HuH-7 (cell line): ENCODE data around the gene FGGY.

Experiments
- DNase-seq: peaks from one replicate; pipeline ENCODE4 v3.0.0; 2011; ENCODE audit warnings: low spot score

FGGY gene

GRCh38 chr1:59315529-59316463 lies 18.9 kb downstream of the FGGY start:
- no peak for DNase-seq

DNA sequence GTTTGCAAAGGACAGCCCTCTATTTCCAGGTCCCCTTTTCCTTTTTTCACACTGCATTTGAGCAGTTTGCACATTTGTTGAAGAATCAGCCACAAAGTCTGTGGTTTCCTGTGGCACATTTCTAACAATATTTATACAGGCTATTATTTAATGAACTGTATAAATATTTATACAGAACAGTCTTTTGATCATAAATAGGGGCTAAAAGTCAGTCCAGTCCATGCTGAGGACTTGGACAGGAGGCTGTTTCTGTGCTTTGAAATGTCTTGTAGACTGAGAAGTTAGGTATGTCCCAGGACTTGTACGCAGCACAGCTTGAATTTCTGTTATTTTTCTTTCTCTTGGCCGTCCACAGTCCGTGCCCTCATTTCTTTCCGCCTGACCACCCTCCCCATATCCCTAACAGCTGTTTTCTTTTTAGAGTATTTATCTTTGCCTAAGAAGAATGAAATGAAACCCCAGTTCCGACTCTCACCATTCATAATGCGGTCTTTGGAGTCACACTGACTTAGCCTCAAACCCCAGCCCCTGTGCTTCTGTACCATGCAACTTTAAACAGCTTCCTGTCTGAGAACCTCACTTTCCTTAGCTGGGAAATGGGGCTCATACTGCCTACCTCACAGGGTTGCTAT lies 19.7 kb downstream of the FGGY start:
- no peak for DNase-seq

- no peak for DNase-seq
These were observed 20.4 kb downstream of the FGGY start for GRCh38 chr1:59317343-59317742.

DNA sequence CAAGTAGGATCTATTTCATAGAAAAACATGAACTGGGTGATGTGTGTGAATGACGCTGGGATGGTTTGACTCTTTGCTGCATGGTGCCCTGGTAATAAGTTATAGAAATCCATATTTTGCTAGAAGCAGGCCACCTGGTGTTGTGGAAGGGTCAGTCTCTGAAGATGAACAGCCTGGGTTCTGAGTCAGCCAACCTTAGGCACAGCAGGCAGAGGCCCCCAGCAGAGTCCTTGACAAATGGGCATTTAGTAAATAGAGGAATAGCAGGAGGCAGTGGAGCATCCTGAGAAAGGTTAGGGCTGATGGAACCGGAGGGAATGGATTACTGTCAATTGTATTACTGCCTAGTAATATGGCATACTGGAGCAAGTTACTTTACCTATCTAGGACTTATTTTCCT lies 20.9 kb downstream of the FGGY start:
- no peak for DNase-seq

- no peak for DNase-seq
These were observed 21.5 kb downstream of the FGGY start for GRCh38 chr1:59318271-59318860.

DNA sequence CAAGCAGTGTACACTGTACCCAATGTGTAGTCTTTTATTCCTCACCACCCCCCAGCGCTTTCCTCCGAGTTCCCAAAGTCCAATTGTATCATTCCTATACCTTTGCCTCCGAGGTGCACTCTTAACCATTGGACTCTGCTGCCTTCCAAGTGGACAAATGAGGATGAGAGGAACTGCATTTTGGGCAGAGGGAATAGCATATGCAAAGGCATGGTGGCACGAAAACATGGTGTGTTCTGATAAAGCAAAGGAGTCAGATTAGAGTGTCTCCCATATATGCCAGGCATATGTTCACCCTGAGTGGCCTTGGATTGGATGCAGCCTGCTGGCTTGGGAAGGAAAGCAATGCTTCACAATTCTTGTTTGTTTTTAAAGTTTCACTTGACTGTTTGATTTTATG lies 25.5 kb downstream of the FGGY start:
- DNase-seq = no peak

DNA sequence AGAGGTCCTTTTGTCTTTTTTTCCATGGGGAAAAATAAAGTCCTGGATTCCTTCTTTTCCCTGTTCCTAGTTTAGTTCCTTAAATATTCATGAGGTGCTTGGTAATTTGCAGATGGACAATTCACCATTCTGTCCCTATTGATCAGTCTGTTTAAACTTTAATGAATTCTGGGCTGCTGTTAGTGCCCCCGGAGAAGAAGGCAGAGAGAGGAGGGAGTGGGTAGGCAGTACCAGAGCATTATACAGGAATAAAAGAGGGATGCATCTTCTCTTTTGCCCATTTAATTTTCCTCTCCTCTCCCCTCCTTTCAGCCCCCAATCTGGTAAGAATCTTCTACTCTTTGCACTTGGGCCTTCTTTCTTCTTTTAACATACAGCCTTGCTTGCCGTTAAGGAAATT lies 25.9 kb downstream of the FGGY start:
- no peak for DNase-seq

- no peak for DNase-seq
These were observed 27.0 kb downstream of the FGGY start for GRCh38 chr1:59323879-59324278.

- no peak for DNase-seq
These were observed 31.5 kb downstream of the FGGY start for GRCh38 chr1:59328353-59328752.

GRCh38 chr1:59329412-59330053 lies 32.6 kb downstream of the FGGY start:
- no peak for DNase-seq

DNA sequence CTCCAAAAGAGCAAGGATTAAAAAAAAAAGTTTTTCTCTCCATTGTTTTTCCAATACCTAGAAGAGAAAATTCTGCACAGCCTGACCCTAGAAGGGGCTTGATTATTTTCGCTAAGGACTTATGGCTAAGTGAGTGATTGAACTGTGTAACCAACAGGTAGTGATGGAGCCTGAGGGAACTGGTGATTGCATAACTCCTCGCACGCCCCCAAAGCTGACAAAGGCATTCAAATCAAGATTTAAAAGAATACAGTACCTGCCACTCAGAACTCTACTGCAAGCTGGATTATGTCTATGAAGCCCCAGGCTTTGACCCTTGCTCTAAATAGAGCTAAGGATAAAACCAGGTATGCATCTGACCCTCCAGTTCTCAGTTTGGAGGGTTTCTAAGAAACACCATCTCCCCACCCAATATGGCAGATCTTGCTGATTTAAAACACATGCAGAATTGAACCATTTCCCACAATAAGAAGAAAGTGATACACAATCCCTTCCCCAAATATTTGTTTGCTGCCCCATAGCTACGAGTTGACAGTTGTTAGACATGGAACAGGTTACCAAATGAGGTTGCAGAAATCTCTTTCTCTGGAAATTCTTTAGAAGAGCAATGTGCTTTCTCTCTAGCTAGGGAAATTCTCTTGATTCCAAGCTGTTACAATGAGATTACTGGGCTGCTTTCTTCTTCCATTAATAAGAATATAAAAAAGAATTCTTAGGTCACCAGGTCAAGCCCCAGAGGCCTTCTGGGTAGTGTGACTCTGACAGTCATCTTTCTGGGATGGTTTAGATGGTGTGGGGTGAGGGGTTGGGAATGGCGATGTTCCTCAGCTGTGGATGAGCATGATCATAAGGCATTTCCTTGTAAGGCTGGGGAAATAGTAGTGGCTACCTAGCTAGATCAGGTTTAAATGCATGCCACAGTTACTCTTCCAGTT lies 35.1 kb downstream of the FGGY start:
- DNase-seq = no peak

DNA sequence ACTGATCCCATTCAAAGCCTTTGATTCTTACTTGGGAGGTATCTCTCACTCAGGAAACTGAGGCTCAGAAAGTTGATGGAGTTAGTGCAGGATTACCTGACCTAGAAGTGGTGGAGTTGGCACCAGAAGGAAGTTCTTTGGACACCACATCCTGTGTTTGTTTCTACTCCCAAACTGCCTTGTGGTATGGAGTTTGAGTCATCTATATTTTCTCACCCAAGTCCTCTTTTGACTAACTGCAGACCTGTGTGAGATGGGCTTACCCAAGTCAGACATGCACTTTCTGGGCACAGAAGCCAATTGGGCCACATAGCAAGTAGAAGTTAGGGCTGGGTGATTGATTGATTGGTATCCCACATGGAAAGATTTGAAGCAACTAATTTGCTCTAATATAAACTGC lies 36.1 kb downstream of the FGGY start:
- DNase-seq = no peak

- DNase-seq = no peak
These were observed 36.9 kb downstream of the FGGY start for GRCh38 chr1:59333626-59334277.

- no peak for DNase-seq
These were observed 43.8 kb downstream of the FGGY start for GRCh38 chr1:59340411-59341307.

GRCh38 chr1:59342801-59343575 lies 46.1 kb downstream of the FGGY start:
- DNase-seq = no peak

DNA sequence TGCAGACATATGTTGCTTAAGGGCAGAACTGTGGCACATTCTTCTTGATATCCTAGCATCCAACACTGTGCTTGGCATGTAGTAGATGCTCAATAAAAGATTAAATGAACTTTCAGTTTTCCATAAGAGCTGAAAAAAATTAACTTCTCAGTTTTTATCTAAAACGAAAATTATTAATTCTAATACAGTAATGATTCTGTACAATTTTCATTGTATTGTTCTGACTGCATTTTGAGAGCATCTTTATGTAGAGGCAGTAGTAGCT lies 46.6 kb downstream of the FGGY start:
- no peak for DNase-seq

DNA sequence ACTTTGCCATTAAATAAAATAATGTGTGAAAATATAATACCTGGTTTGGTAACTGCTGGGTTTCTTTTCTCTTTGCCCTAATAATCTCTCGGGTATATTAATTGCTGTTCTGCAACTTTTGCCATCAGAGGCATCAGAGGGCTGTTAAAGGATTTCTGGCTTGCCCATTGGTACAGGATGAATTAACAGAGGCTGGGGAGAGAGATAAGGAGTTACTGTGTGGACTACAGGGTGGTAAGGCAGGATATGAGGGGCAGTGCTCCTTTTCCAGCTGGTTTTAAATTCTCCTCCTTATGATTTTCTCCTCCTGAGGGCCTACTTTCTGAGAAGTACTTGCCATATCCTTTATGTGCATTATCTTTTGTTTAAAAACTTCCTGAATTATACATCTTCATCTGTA lies 48.3 kb downstream of the FGGY start:
- DNase-seq = no peak

DNA sequence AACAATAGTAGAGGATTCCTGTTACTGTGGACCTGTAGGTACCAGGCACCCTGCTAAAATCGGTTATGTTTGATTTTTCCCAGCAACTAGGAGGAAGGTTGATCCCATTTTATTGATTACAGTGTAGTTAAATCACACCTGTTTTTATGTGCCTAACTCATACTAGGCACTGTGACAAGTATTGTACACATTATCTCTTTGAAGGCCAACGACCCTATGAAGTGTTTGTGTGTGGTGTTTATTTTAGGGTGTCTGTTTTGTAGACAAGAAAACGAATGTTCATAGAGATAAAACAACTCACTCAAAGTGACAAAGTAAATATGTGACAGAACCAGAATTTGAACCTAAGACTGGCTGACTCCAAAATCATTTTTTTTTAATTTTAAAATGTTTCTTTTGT lies 49.5 kb downstream of the FGGY start:
- no peak for DNase-seq

DNA sequence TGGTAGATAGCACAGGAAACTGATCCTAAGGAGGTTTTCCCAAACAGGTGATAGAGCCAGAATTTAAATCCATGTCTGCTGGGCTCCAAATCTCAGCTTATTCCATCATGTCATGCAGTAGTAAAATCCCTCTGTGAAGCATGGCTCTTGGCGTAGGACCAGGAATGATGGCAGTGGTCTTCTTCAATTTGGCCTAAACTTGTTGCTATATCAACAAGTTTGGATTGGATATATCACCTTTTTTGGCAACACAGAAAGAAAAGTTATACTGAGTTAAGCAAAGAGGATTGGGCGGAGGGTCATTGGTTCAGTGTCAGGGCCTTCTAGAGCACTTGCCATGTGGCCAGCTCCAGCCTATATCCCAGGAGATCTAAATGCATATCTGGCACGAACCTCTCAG lies 52.2 kb downstream of the FGGY start:
- DNase-seq = no peak

GRCh38 chr1:59350521-59350920 lies 53.6 kb downstream of the FGGY start:
- no peak for DNase-seq
